ENCODE measurements around the gene PEX10. TPM values are rescaled to one million over a fixed set of nuclear protein-coding genes. Genes with fewer than 3 reads are reported as not detected.
A peak's percentile ranks its signal among the peaks of the same experiment; 100 is the strongest.

Gene PEX10
- total RNA-seq, 1 donor from 2014 or later, result 21.2 TPM

DNA sequence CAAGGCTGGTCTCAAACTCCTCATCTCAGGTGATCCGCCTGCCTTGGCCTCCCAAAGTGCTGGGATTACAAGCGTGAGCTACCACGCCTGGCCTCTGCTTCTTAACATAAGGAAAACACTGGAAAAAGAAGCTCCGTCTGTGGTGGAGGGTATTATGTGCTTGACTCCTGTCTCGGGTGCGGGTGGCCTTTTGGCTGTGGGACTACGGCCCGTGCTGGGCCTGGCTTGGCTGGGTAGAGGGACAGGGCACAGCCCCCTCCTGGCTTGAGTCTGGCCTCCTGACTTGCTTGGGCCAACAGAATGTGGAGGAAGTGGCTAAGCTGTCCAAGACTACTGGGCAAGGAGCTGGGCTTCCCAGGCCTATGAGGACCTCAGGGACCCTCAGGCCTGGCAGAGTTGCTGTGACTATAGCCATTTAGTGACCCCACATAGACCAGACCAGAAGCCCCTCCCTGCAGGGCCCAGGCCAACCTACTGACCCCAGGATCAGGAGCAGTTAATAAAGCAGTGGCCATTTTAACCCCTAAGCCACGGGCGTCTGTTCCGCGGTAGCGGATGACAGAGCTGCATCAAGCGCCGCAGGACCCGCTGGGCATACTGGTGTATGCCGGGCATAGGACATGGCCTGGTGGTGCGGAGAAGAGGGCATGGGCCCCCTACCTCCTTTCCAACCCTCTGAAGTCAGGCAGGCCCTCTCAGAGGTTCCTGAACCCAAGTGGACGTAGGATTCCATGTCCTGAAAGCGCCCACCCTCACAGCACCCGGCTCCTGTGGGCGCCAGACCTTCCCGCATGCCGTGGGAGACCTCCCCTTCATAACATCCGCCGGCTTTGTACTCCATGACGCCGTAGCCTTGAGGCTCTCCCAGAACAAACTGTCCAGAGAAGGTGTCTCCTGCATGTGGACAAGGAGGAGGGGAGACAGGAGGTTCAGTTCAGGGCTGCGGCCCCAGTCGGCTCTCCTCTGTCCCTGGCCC, 25.4 kb downstream of the PEX10 start:
- DNase-seq, result no peak

DNA sequence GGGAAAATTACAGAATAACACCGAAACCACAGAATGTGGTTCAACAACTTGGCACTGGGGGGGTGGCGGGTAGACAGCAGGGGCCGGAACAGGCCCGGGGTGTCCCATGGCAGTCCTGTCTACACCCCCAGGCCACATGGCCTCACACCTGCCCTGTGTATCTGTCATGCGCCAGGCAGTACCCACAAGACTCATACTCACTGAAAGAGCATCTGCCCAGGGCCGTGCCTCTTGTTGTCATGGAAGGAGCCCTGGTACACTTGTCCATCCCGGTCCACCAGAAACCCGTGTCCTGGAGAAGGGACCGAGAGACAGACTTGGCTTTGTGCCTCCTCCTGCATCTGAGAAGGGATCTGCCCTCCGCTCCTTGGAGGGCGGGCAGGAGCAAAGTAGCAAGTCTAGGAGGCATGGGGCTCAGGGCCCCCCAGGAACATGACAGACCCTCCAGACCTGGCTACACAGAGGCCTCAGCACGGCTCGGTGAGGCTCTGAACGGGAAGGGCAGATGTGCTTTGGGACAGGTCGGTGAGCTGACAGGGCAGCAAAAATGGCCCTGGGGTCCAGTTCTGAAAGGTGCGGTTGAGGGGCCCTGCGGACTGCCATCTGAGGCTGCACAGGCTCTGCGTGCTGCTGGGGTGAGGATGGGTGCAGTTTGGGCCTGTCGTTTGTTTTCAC, 26.6 kb downstream of the PEX10 start:
- DNase-seq, result no peak

DNA sequence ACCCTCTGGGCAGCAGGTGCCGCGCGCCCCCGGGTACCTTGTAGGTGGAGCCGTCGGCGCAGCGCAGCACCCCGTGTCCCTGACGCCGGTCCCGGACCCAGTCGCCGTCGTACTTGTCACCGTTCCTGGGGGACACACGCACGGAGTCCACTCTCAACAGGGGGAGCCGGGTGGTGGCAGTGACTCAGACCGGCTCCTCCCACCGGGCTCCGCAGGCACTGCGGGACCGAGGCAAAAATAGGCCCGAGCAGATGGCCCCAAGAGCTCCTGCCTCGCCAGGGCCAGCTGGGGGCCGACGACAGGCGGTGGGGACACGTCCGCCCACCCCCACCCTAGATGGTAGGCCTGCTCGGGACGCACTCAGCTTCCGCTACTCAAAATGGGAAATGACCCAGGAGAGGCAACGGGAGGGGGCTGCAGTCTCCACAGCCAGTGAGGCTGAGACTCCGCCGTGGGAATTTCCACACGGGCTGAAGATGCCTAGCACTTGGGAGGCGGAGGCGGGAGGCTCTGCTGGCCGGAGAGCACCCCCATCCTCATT, 27.4 kb downstream of the PEX10 start:
- DNase-seq, result peak; percentile 68

DNA sequence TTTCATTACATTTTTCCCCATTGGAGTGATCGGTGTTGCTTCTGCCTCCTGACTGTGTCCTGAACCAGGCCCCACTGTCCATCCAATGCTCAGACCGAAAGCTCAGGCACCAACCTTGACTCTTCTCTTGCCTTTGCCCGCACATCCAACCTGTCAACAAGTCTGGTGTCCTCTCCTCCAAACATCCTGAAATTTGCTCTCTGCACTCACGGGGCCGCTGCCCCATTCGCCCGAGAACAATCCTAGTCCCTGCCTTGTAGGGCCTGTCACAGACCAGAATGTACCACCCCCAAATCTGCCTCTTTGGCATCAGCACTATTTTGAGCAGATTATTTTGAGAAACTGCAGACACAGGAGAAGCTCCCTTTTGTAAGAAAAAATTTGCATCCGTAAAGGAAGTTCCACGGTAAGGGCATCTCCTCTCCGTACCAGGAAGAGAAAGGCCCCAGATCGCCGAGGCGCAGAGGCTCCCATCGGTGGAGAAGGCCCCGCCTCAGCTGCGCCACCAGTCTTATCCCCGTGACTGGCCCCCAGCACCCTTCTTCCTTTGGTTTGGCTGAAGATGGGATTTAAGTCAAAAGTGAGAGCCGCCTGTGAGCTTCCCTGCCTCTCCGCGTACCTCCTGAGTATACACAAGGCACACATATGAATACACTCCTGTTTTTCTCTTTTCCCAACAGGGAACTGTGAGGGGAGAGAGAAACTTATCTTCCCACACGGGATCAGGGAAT, 28.1 kb downstream of the PEX10 start:
- DNase-seq, result no peak

DNA sequence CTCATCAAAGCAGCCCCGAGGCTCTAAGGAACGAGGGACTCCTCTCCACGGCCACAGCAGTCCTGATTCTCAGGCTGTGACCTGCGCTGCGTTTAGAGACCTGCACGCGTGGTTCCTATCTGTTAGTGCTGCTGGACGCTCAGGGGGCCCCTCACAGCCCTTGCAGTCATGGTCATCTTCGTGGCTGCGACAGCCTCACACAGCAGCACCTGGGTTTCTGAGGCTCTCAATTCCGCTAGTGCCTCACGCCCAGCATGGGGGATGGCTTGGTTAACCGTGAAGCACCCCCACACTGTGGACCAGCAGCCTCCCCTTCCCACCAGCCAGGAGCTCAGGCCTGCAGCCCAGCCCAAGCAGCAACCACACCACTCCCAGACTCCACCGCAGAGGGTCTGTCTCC, 28.8 kb downstream of the PEX10 start:
- DNase-seq, result no peak

DNA sequence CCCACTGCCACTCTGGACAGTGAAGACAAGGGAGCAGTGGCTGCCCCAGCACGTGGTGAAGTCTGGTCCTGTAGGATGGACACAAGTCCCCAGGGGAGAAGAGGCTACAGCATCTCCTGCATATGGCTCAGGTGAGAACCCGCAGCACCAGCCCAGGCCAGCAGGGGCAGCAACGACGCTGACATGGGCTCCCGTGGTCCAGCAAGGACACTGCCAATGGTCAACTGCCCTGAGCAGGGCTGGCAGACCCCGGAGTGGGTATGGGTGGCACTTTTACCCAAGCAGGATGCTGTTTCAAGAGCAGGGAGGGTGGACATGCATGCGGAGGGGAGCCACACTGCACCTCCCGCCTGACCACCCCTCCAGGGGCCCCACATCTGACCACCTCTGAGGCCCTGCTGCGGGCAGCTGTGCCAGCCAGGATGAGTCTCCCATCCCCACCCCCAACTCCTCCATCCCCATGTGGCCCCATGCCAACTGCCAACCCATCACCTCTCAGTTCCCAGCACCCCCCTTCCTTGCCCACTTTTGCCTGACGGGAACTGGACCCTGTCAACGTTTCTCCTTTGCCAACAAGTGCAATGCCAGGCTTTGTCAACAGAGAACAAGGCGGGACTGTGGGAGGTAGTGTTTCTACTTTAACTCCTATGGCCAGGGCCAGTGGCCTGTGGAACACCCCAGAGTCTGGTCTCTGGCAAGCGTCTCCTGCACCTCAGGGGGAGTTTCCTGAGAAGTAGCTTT, 29.6 kb downstream of the PEX10 start:
- no peak for DNase-seq

DNA sequence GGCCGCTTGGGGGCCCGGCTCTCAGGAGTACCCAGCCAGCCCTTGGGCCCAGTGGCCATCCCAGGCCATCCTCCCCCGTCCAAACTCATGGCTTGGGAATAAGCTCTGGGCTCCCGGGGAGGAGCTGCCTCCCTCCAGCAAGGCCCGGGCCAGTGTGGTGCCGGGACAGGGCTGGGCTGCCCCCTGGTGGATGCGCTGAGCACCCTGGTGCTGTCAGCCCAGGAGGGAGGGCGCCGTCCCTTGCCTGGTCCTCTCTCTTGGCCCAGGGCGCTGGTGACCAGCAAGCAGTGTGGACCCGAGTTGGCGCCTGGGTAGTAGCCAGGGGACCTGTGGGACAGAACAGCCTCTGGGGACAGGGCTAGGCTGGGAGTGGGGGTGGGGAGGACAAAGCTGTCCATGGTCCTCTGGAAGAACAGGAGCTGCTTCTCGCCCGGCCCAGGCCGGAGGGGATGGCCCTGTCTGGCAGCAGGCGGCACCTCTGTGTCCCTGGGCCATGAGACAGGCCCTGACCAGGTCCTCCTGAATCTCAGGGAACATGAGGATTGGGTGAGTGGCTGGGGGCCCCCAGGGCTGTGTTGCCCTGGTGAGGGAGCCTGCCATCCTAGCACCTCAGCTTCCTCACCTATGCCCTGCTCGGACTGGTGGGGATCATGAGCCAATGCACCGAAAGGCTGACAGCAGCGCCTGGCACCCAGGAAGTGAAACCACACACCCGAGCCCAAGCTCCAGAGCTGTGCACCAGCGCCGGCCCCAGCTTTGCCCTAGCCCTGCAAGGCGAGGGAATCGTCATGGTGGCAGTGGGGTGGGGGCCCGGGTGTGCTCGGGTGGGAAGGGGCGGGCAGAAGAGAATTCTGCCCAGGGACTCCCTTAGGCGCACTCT, 30.4 kb downstream of the PEX10 start:
- peak; percentile 38 for DNase-seq

DNA sequence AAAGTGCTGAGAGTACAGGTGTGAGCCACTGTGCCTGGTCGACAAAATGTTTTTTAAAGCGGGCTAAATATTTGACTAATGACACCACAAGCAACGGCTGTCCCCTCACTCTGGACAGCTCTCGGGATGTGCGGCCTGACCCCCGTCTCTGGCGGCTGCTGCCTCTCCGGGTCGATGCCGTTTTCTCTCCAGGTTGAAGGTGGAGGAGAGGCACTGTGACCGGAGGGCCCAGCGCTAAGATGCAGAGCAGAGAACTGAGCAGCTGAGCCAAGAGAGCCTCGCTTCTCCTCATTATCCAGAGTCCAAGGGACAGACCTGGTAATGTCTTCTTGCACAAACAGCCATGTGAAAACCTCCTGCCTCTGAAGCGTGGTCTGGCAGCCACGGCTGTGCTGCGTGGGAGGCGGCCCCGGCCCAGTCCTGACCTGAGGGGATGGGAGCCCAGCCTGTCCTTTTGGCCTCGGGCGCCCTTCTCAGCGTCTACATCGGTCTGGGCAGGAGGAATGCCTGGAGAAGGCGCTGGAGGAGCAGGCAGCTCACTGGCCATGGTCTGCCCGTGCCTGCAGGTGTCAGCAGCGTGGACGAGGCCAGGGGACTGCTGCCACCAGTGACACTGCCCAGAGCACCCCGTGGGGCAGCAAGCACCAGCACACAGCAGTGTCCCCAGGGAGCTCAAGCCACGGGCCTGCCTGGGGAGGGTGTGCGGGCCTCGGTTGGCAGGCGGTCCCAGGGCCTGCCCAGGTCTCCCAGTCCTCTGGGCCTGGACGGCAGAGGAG, 31.4 kb downstream of the PEX10 start:
- no peak for DNase-seq

DNA sequence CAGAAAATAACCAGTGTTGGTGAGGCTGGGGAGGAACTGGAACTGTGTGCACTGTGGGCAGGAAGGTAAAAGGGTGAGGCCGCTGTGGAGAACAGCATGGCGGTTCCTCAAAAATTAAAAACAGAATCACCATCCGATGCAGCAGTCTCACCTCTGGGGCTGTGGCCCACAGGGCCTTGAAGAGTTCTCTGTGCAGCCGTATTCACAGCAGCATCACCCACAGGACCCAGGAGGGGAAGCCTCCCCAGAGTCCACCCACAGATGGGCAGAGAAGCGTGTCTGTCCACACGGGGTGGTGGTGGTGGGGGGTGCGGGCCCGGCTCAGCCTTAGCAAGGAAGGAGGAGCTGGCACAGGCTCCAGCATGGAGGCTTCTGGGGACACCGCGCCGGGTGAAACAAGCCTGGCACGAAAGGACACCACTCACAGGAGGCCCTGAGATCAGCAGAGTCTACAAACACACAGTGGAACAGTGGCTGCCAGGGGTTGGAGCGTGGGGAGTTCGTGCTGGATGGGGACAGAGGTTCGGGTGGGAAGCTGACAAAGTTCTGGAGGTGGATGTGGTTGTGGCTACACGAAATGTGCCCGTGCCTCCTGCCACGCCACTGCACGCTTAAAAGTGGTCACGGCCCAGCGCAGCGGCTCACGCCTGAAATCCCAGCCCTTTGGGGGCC, 32.5 kb downstream of the PEX10 start:
- no peak for DNase-seq

DNA sequence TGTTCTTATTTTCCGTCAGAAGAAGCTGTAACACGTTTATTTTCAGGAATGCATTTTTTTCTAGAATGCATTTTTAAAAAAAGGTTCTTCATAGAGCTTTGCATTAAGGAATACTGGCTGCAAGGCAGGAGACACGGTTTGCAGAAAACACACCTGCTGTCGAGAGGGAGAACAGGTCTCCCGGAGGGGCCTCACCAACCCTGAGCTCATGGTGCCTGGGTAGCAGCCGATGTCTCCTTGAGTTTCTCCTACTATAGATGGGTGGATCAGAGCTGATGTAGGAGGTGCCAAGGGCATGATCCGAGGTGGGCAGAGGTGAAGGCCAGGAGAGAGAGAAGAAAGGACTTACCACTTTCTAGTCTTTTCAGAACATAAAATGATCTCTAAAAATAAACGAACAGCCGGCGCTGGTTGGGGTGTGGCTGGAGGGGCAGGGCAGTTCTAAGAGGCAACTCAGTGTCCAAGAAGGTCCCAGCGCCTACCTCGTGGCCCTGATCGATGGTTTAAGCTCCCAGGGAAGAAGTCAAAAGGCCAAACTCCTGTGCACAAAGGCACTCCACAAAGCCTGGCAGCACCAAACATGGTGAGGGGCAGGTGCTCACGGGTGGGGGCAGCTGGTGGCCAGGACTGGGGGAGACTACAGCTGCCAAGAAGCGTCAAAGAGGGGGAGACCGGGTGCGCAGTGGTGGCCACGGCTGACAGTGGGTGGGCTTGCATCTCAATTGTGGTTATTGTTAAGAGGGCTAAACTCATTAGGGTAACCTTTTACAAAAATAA, 33.2 kb downstream of the PEX10 start:
- DNase-seq, result no peak

DNA sequence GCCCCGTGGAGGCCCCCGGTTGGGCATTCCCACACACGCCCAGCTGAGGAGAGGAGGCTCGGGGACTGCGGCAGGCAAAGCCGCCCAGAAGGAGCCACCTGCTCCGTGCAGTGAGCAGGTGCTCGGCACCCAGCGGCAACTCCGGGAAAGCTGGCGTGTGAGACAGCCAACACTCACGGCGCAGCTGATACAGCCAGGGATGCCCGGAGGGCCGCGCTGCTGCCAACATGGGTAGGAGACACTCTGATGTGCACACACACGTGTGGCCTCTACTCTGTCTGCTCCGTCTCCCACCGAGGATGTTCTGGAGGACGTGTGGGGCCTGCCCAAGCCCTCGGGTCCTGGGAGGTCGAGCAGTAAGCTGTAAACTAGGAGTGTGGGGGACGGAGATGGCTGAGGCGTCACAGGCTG, 33.9 kb downstream of the PEX10 start:
- DNase-seq, result no peak

DNA sequence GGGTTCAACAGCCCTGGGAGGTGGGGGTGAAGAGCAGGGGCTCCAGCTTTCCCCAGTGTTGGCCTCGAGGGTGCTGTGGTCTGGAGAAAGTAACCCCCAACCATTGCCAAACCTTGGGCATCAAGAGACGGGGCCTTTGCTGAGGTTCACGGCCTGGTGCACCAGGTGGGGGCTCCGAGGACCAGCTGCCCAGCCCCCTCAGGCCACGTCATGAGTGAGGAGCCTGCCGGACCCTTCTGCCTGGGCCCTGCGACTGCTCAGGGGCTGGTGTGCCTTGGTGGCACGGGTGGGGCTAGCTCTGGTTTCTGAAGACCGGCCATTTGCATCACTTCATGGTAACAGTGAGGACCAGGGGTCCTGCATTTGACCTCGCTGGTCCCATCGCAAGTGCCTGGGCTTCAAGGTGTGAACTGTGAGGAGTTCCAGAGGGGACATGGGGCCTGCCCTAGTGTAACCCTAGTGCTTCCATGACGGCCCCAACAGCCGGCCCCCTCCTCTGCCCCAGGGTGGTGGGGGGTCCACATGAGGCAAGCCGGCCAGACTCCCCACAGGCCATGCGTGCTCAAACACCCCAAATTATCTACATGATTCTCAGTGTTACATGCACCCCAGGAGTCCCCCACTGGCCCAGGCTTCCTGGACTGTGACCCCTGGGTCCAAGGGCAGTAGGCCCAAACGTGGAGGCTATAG, 34.5 kb downstream of the PEX10 start:
- no peak for DNase-seq

DNA sequence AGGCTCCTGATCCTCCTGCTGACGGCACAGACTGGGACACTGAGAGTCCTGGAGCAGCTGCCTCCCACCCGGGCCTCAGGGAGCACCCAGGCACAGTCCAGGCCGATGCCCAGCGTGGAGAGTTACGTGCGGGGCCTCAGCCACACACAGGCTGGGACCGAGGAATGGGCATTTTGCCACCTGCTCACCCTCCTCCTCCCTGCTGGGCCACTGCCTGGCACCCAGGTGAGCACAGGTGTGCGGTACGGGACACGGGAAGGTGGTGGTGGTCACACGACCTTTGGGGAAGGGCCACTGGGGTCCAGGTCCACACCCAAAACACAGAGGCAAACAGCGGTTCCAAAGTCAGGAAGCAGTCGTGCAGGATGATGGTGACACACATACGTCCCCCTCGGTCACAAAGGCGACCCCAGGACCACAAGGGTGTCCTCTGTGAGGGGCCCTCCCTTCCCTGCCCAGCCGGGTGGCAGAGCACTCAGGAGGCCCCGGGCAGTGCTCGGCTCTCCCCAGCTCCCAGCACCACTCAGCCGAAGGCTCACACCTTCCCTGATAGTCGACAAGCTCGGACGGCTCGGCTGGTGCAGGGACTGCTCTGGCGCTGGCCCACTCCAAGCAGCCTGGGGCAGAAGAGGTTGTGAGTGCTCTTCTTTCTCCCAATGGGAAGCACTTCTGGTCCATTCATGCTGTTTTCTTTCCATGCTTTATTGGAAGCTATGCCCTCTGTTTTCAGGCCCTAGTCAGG, 35.3 kb downstream of the PEX10 start:
- DNase-seq, result no peak

DNA sequence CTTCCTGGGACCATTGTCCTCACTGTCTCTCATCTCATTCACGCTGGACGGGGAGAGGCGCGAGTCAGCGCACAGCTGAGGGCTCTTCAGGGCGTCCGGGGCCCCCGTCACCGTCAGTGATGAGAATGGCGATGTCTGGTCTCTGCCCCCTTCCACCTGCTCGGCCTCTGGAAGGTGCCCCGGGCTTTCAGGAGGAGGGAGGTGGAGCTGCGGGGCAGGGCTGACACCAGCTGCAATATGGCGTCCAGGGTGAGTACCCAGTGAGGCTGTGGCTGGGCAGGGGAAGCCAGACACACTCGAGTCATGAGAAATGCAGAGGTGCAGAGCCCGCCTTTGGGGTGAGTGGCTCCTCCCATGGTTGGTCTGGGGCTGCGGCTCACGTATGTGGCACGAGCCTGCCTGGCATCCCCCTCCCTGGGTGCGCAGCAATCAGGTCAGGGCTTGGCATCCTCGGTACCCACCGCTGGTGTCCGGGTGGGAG, 36.1 kb downstream of the PEX10 start:
- no peak for DNase-seq

DNA sequence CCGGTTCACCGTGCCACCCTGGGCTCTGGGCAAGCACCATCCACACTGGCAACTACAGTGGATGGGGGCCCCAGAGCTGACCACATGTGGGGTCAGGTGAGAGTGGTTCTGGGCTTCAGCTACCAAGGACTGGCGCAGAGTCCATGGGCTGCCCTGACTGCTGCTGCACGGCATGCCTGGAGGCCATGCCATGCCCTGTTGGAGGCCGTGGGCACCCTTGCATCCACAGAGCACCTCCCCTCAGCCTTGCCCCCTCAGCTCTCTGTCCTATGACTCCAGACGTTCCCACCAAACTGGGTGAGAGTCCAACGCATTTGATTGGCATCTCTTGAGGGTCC, 36.5 kb downstream of the PEX10 start:
- no peak for DNase-seq

DNA sequence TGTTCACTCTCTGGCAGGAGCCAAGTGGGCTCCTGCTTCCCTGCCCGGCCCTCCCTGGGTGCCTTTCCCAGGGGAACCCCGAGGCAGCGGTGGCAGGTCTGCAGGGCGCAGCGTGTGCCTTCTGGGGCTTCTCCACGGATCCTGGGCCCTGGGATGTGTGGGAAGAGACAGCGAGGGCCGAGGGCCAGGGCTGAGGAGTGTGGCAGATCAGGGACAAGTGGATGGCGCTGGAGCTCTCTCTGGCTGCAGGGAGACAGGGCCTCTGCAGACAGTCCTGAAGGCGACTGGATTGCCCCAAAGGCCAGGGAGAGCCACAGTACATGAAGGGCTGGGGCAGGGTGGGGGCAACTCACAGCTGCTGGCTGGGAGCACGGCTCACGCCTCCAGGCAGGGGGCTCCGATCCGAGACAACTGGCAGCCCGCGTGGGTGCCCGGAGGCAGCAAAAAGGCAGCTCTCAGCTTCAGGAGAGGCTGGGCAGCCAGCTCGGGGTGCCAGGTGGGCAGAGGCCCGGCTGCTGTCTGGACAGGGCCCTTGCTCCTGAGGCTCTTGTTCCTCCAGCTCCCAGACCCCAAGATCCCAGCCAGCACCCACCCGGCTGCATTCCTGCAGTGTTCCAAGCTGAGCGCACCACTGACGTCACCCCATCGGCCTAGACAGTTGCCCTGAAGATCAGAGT, 37.0 kb downstream of the PEX10 start:
- no peak for DNase-seq
